Stimulated activated CD8-positive, alpha-beta memory T cell treated with anti-CD3 and anti-CD28 coated beads, Interleukin-4, amount 100 ng/mL, for 4 hours (primary cell): ENCODE results near the gene ITIH3.

Source experiments
- DNase-seq, 2 donors: peaks; one replicate each; pipeline ENCODE4 v3.0.0-alpha.2; 2020; ENCODE audit warnings: low read depth in 2 of 2, low spot score in 1 of 2

ITIH3 gene

GRCh38 chr3:52779011-52779836, 15.4 kb upstream of the ITIH3 start:
- no peak for DNase-seq

- DNase-seq, result no peak
Observed at GRCh38 chr3:52779837-52780585, 14.6 kb upstream of the ITIH3 start.

- no peak for DNase-seq
Observed at GRCh38 chr3:52781741-52782140, 12.9 kb upstream of the ITIH3 start.

- no peak for DNase-seq
Observed at GRCh38 chr3:52782412-52783210, 12.0 kb upstream of the ITIH3 start.

- no peak for DNase-seq
Observed at GRCh38 chr3:52783211-52783555, 11.4 kb upstream of the ITIH3 start.

- DNase-seq, result no peak
Observed at GRCh38 chr3:52784021-52784621, 10.5 kb upstream of the ITIH3 start.

GRCh38 chr3:52784931-52785590, 9.5 kb upstream of the ITIH3 start:
- no peak for DNase-seq

- DNase-seq, result no peak
Observed at GRCh38 chr3:52786330-52787215, 8.0 kb upstream of the ITIH3 start.

GRCh38 chr3:52787246-52787645, 7.3 kb upstream of the ITIH3 start:
- DNase-seq, result no peak

- no peak for DNase-seq
Observed at GRCh38 chr3:52787672-52788625, 6.6 kb upstream of the ITIH3 start.

- no peak for DNase-seq
Observed at GRCh38 chr3:52788890-52789745, 5.5 kb upstream of the ITIH3 start.

GRCh38 chr3:52789746-52790040, 4.9 kb upstream of the ITIH3 start:
- DNase-seq, result no peak

- DNase-seq, result no peak
Observed at GRCh38 chr3:52790337-52790736, 4.3 kb upstream of the ITIH3 start.

- DNase-seq, result no peak
Observed at GRCh38 chr3:52790741-52791140, 3.9 kb upstream of the ITIH3 start.

GRCh38 chr3:52791366-52791765, 3.2 kb upstream of the ITIH3 start:
- no peak for DNase-seq

- no peak for DNase-seq
Observed at GRCh38 chr3:52791928-52792327, 2.7 kb upstream of the ITIH3 start.

GRCh38 chr3:52792413-52792812, 2.2 kb upstream of the ITIH3 start:
- DNase-seq, result no peak
